HG03354 (cell line): ENCODE data around the gene RAB14.

Experiments used
- ATAC-seq: cut with Tn5 transposase; IDR thresholded peaks from one replicate; pipeline ENCODE4 v1.9.1; 2021; ENCODE audit warnings: mild to moderate bottlenecking; ENCODE audit not compliant: unreplicated experiment, poor library complexity, severe bottlenecking

The RAB14 gene

DNA sequence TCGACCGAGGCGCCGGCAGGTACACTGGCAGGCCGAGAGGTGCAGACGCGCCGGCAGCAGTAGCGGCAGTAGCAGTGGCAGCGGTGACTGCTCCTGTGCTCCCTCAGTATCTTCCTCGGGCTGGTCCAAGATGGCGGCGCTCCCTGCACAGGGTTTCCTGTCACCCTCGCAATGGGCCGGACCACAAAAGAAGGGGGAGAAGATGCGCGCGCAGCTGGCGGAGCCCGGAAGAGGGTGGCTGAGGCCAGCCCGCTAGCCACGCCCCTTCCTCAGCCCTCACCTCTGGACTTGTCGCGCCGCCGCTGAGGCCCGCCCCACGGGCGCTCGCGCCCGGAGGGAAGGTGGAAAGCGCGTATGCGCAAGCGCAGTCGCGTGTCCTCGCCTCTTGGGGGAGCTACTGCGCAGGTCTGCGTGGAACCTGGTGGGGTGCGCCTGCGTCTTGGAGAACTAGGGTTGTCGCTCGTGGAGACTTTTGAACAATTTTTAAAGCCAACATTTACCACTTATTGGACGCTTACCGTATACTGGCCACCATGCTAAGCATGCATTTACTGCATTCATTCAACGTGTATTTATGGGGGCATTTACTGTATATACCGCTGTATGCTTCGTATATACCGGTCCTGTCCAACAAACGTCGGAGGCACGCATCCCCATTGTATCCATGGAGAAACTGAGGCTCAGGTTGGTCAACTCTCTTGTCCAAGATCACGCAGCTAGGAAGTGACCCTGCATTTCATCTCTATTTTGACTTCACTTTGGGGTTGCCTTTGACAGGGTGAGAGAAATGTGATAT, at the start of gene RAB14:
Gene RAB14 (minus strand): TSS at position 132 of the 796 bp plus-strand sequence. CDS start 8,457 bp downstream, outside the sequence.
- peak; percentile 89 for ATAC-seq

GRCh38 chr9:121249563-121249962, 47.9 kb upstream of the RAB14 start:
- ATAC-seq, result peak; percentile 52

GRCh38 chr9:121246821-121247561, 45.3 kb upstream of the RAB14 start:
- no peak for ATAC-seq

GRCh38 chr9:121242959-121243346, 41.3 kb upstream of the RAB14 start:
- ATAC-seq, result no peak

DNA sequence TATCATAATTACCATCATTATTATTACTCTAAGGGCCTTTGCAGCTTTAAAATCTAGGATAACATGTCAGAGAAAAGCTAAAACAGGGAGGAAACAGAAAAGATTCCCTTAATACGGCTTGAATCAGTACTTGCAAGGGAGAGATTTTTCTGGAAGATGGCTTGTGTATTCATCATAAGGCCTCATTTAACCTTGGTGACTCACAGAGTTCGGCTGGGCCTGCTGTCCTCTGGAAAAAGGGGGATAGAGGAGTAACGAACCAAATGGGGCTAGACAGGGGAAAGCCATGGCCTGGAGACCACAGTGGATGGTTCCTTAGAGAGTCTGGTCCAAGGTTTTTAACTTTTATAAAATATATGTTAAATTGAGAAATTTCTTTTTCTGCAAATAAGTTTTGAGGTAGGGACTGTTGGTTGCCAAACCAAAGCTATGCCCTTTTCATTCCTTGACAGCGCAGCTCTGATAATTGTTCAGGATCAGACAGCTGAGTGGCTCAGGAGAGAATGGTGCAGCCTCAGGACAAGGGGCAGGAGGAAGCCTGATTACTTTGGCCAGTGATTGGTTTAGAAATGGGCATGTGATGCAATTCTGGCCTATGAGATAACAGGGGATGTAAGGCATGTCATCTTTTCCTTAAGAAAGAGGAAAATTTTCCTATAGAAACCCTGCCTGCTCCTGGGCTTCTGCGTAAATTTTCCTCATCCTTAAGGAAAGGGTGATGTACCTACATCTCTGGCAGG, 40.7 kb upstream of the RAB14 start:
- ATAC-seq, result no peak

GRCh38 chr9:121240472-121241135, 38.9 kb upstream of the RAB14 start:
- no peak for ATAC-seq

DNA sequence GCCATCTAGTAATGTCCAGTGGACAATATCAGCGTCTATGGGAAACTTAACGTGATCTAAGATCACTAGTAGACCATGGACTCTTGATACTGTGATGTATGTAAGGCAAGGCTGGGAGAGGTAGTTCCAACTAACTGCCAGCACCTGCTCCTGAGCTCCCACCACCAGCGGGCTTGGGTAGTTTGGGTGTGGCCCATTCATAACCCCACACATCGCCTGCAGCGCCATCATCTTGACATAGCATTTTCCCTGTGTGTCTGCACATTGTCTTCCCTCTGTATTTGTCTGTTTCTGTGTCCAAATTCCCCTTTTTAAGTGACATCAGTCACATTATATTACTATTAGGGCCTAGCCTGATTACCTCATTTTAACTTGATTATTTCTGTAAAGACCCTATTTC, 38.2 kb upstream of the RAB14 start:
- ATAC-seq, result no peak

DNA sequence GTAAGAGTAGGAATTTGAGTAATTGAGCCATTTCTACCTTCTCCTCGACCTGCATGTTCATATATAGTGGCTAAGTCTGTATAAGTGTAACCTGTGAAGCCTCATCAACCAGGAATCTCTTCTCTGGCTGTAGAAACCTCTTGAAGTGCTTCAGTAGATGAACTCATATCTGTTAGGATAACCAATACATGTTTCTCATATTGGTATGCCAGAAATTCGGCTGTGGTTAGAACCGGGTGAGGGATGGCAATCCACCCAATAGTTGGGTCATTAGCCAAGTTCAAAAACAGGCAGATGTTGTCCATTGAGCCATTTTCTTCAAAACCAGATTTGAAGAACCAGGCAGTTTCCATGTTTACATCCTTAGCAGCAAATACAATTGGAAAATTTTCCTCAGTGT, 37.4 kb upstream of the RAB14 start:
- no peak for ATAC-seq

DNA sequence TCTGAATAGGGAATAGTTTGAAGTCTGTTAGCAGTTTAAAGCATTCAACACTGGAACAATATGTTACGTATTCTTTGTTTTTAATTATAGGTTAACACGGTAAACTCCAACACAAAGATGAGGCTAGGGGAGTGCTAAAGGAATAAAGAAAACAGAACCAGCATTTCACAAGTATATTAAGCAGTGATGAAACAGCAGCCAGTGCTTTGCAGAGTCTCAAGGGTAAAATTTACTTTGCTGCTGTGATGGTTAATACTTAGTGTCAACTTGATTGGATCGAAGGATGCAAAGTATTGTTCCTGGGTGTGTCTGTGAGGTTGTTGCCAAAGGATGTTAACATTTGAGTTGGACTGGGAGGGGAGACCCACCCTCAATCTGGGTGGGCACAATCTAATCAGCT, 36.2 kb upstream of the RAB14 start:
- no peak for ATAC-seq

DNA sequence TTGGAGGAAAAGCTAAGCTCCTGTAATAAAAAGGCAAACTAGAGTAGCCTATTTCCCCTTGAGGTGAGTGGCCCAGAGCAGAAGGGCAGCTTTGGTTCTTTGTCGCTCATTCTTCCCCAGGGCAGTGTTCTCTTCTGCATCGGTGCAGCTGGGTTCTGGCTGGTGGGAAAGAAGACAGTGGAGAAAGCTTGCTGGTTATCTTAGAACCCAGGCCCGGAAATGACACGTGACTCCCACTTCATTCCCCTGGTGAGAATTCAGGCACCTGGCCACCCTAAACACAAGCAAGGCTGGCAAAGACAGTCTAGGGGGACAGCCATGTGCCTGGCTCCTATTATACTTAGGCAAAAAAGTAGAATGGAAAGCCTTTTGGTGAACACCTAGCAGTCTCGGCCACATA, 33.8 kb upstream of the RAB14 start:
- no peak for ATAC-seq

GRCh38 chr9:121234832-121235161, 33.1 kb upstream of the RAB14 start:
- no peak for ATAC-seq

- no peak for ATAC-seq
Observed at GRCh38 chr9:121233906-121234831, 32.5 kb upstream of the RAB14 start.

DNA sequence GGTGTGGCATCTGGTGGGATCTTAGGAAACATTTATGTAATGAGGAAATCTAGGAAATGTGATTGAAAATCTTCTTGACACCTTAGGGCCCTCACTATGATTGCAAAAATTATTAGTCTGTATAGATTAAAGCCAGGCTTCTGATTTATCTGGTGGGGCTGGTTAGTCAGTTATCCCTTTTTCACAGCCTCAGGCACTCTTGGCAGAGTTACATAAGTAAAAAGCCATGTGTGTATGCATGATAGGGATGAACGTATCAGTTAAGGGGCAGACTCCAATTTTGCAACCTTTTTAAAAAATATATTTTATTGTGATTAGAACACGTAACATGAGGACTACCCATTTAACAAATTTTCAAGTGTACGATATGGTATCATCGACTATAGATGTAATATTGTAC, 30.6 kb upstream of the RAB14 start:
- no peak for ATAC-seq

DNA sequence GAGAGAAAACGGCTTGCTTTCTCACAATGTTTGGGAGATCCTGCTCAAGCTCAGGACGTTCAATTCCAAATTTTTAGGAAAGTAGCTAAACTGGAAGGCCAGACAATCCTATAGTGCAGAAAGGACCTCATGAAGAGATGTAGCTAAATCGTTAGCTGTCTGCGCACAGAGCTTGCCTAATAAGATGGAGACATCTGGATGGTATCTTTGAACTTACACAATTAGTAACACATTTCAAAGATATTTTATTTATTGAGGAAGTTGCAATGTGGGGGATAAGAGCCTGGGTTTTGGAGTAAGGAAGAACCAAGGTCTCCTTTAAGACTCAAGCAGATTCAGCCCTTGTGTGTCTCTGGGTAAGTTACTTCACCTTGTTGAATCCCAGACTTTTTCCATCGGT, 28.6 kb upstream of the RAB14 start:
- ATAC-seq, result no peak

DNA sequence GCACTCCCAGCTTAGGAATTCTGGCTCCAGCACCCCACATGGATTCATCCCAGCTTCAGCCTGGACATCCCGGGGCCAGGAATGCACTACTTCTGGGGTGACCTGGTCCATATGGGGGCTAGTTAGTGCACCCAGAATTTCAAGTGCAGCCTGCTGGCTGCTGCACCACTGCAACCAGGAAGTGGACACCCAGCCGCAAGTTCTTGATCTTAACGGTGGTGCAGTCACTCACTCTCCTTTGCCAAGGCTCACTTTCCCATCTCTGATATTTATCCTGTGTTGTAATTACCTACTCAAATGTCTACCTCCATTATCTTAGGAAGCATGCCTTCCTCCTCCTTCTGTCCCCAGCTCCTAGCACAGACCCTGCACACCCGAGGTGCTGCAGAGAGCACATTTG, 26.2 kb upstream of the RAB14 start:
- no peak for ATAC-seq

GRCh38 chr9:121226175-121226574, 24.5 kb upstream of the RAB14 start:
- ATAC-seq, result no peak

GRCh38 chr9:121225240-121225639, 23.6 kb upstream of the RAB14 start:
- ATAC-seq, result no peak

DNA sequence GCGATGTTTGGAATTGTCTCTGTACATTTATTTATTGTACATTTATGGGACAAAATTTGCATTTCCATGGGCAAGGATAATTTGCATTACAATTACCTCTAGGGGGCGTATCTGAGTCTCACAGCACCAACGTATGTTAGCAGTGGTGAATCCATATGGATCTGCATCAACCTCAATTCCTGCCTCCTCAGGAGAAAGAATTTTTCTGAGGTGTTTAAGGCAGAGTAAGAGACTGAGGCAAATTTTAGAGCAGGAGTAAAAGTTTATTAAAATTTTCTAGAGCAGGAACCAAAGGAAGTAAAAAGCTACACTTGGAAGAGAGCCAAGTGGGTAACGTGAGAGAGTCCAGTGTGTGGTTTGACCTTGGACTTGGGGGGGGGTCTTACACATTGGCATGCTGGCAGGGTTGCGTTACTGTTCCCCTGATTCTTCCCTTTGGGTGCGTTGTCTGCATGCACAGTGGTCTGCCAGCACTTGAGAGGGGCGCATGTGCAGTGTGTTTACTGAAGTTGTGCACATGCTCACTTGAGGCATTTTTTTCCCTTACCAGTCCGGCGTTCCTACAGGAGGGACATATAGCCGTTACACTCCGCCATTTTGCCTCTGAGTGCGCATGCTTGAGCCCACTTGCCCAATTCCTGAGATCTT, 21.0 kb upstream of the RAB14 start:
- ATAC-seq, result no peak

GRCh38 chr9:121221664-121222055, 20.0 kb upstream of the RAB14 start:
- ATAC-seq, result no peak
